Stimulated activated memory B cell treated with anti-CD40 and anti-IgM and Interleukin-4, amounts not matched to agents 10 μg/mL and 1 μg/mL and 100 μg/mL, for 72 hours (primary cell): ENCODE measurements around the gene LGALS3.

ENCODE experiments used
- ATAC-seq: fragments of 150-1000 bp; cut with Tn5 transposase; 2 replicates; pipeline ENCODE4 v1.10.0; 2021
- H3K27ac Mint-ChIP-seq: one replicate; pipeline ENCODE4 v1.8.0; 2022; ENCODE audit warnings: mild to moderate bottlenecking, mixed read lengths
- H3K27me3 Mint-ChIP-seq: one replicate; pipeline ENCODE4 v1.8.0; 2022; ENCODE audit warnings: mixed read lengths
- H3K36me3 Mint-ChIP-seq: one replicate; pipeline ENCODE4 v1.8.0; 2022; ENCODE audit warnings: mixed read lengths
- H3K4me1 Mint-ChIP-seq: one replicate; pipeline ENCODE4 v1.8.0; 2022; ENCODE audit warnings: mixed read lengths
- H3K4me3 Mint-ChIP-seq: one replicate; pipeline ENCODE4 v1.8.0; 2022; ENCODE audit warnings: mild to moderate bottlenecking, moderate library complexity, mixed read lengths
- H3K9me3 Mint-ChIP-seq: one replicate; pipeline ENCODE4 v1.8.0; 2022; ENCODE audit warnings: mixed read lengths

The LGALS3 gene

GRCh38 chr14:55122440-55122986 is 6.5 kb upstream of the LGALS3 start:
- Mint-ChIP-seq H3K27ac (no peak overlapping the region), H3K36me3 (no peaks in the 10 kb centered on the region), H3K4me1 (peaks cover 5% of the 10 kb centered on the region), H3K9me3 (no peaks in the 10 kb centered on the region), H3K4me3 (no peak overlapping the region), H3K27me3 (no peaks in the 10 kb centered on the region)
- no peak for ATAC-seq

- Mint-ChIP-seq H3K4me3 (no peak overlapping the region), H3K27ac (no peak overlapping the region), H3K4me1 (peaks cover 5% of the 10 kb centered on the region), H3K36me3 (no peaks in the 10 kb centered on the region), H3K27me3 (no peaks in the 10 kb centered on the region), H3K9me3 (no peaks in the 10 kb centered on the region)
- no peak for ATAC-seq
These were observed 6.0 kb upstream of the LGALS3 start for GRCh38 chr14:55123101-55123500.

GRCh38 chr14:55123852-55124639 is 5.0 kb upstream of the LGALS3 start:
- H3K36me3 Mint-ChIP-seq, result no peaks in the 10 kb centered on the region
- peaks cover 10% of the 10 kb centered on the region for H3K4me1 Mint-ChIP-seq
- H3K27ac Mint-ChIP-seq, result no peak overlapping the region
- H3K9me3 Mint-ChIP-seq, result no peaks in the 10 kb centered on the region
- ATAC-seq, result no peak
- no peak overlapping the region for H3K4me3 Mint-ChIP-seq
- H3K27me3 Mint-ChIP-seq, result no peaks in the 10 kb centered on the region

- Mint-ChIP-seq H3K27me3 (no peaks in the 10 kb centered on the region), H3K36me3 (no peaks in the 10 kb centered on the region), H3K4me3 (no peak overlapping the region), H3K9me3 (no peaks in the 10 kb centered on the region), H3K4me1 (peaks cover 15% of the 10 kb centered on the region), H3K27ac (no peak overlapping the region)
- no peak for ATAC-seq
These were observed 4.2 kb upstream of the LGALS3 start for GRCh38 chr14:55124774-55125386.

GRCh38 chr14:55125403-55125802 is 3.6 kb upstream of the LGALS3 start:
- no peaks in the 10 kb centered on the region for H3K27me3 Mint-ChIP-seq
- ATAC-seq, result no peak
- H3K4me1 Mint-ChIP-seq, result peaks cover 20% of the 10 kb centered on the region
- H3K36me3 Mint-ChIP-seq, result no peaks in the 10 kb centered on the region
- H3K27ac Mint-ChIP-seq, result no peak overlapping the region
- no peaks in the 10 kb centered on the region for H3K9me3 Mint-ChIP-seq
- H3K4me3 Mint-ChIP-seq, result no peak overlapping the region

- Mint-ChIP-seq H3K4me3 (no peak overlapping the region), H3K36me3 (no peaks in the 10 kb centered on the region), H3K27ac (no peak overlapping the region), H3K4me1 (peaks cover 20% of the 10 kb centered on the region), H3K27me3 (no peaks in the 10 kb centered on the region), H3K9me3 (no peaks in the 10 kb centered on the region)
- no peak for ATAC-seq
These were observed 3.0 kb upstream of the LGALS3 start for GRCh38 chr14:55126034-55126433.

- Mint-ChIP-seq H3K27me3 (no peaks in the 10 kb centered on the region), H3K4me3 (no peak overlapping the region), H3K27ac (no peak overlapping the region), H3K4me1 (peaks cover 24% of the 10 kb centered on the region), H3K9me3 (no peaks in the 10 kb centered on the region), H3K36me3 (no peaks in the 10 kb centered on the region)
- no peak for ATAC-seq
These were observed 2.1 kb upstream of the LGALS3 start for GRCh38 chr14:55126932-55127459.

- Mint-ChIP-seq H3K9me3 (no peaks in the 10 kb centered on the region), H3K4me1 (peaks cover 24% of the 10 kb centered on the region), H3K27me3 (no peaks in the 10 kb centered on the region), H3K36me3 (no peaks in the 10 kb centered on the region), H3K27ac (no peak overlapping the region), H3K4me3 (no peak overlapping the region)
- no peak for ATAC-seq
These were observed 1.5 kb upstream of the LGALS3 start for GRCh38 chr14:55127460-55127951.

GRCh38 chr14:55128386-55129085 is 516 bp upstream of the LGALS3 start:
- Mint-ChIP-seq H3K27me3 (no peaks in the 10 kb centered on the region), H3K4me1 (peaks cover 24% of the 10 kb centered on the region), H3K9me3 (no peaks in the 10 kb centered on the region), H3K27ac (peak overlapping the region; percentile 82), H3K36me3 (no peaks in the 10 kb centered on the region), H3K4me3 (peak overlapping the region; percentile 83)
- no peak for ATAC-seq

- ATAC-seq, result peak; percentile 83
- Mint-ChIP-seq H3K27me3 (no peaks in the 10 kb centered on the region), H3K36me3 (no peaks in the 10 kb centered on the region), H3K4me3 (peak overlapping the region; percentile 86), H3K4me1 (peaks cover 24% of the 10 kb centered on the region), H3K27ac (peak overlapping the region; percentile 82), H3K9me3 (no peaks in the 10 kb centered on the region)
These were observed 560 bp downstream of the LGALS3 start for GRCh38 chr14:55129428-55130195.

- Mint-ChIP-seq H3K4me1 (peaks cover 24% of the 10 kb centered on the region), H3K4me3 (peak overlapping the region; percentile 86), H3K36me3 (no peaks in the 10 kb centered on the region), H3K27me3 (no peaks in the 10 kb centered on the region), H3K27ac (peak overlapping the region; percentile 82), H3K9me3 (no peaks in the 10 kb centered on the region)
- no peak for ATAC-seq
These were observed 1.1 kb downstream of the LGALS3 start for GRCh38 chr14:55130196-55130550.

GRCh38 chr14:55131370-55132137 is 2.5 kb downstream of the LGALS3 start:
- no peak overlapping the region for H3K4me3 Mint-ChIP-seq
- no peaks in the 10 kb centered on the region for H3K27me3 Mint-ChIP-seq
- H3K9me3 Mint-ChIP-seq, result no peaks in the 10 kb centered on the region
- peaks cover 19% of the 10 kb centered on the region for H3K4me1 Mint-ChIP-seq
- no peak for ATAC-seq
- H3K36me3 Mint-ChIP-seq, result no peaks in the 10 kb centered on the region
- no peak overlapping the region for H3K27ac Mint-ChIP-seq

- no peaks in the 10 kb centered on the region for H3K27me3 Mint-ChIP-seq
- peaks cover 19% of the 10 kb centered on the region for H3K4me1 Mint-ChIP-seq
- no peak for ATAC-seq
- no peaks in the 10 kb centered on the region for H3K36me3 Mint-ChIP-seq
- no peaks in the 10 kb centered on the region for H3K9me3 Mint-ChIP-seq
- H3K4me3 Mint-ChIP-seq, result no peak overlapping the region
- no peak overlapping the region for H3K27ac Mint-ChIP-seq
These were observed 4.4 kb downstream of the LGALS3 start for GRCh38 chr14:55133416-55133815.

- no peaks in the 10 kb centered on the region for H3K9me3 Mint-ChIP-seq
- no peak overlapping the region for H3K4me3 Mint-ChIP-seq
- no peaks in the 10 kb centered on the region for H3K27me3 Mint-ChIP-seq
- no peak overlapping the region for H3K27ac Mint-ChIP-seq
- H3K36me3 Mint-ChIP-seq, result peaks cover 15% of the 10 kb centered on the region
- no peak for ATAC-seq
- H3K4me1 Mint-ChIP-seq, result peaks cover 5% of the 10 kb centered on the region
These were observed 7.2 kb downstream of the LGALS3 start for GRCh38 chr14:55136241-55136640.
